HepG2 (cell line): ENCODE measurements around the gene GTPBP6. TPM values are rescaled to one million over a fixed set of nuclear protein-coding genes. Genes with fewer than 3 reads are reported as not detected.

Experiments
- AGO2 ChIP-seq: fragments of 200-400 bp; formaldehyde crosslinking; optimal IDR thresholded peaks from 2 replicates; pipeline ENCODE3; 2017; ENCODE audit warnings: mild to moderate bottlenecking, low read depth, low read length, moderate library complexity
- EED ChIP-seq: sonication (generic); formaldehyde crosslinking; IDR thresholded peaks from 2 replicates; pipeline ENCODE4 v1.5.0; 2020; ENCODE audit warnings: mild to moderate bottlenecking, missing genetic modification reagents
- ISL2 ChIP-seq: sonication (generic); formaldehyde crosslinking; IDR thresholded peaks from 2 replicates; pipeline ENCODE4 v1.5.0; 2020; ENCODE audit warnings: missing genetic modification reagents
- TEAD3 ChIP-seq: optimal IDR thresholded peaks from 2 replicates; pipeline ENCODE3; 2016; ENCODE audit warnings: borderline replicate concordance
- ZNF607 ChIP-seq: sonication (generic); formaldehyde crosslinking; IDR thresholded peaks from 2 replicates; pipeline ENCODE4 v1.5.1; 2020; ENCODE audit warnings: missing genetic modification reagents, mild to moderate bottlenecking, borderline replicate concordance
- polyA plus RNA-seq, 8 experiments: library from polyadenylated mRNA; depleted of rRNA in 3 of 8; stranded (reverse) in 7 of 8; unstranded in 1 of 8; fragments of >200 nt; fragmentation: Illumina TruSeq in 4 of 8; extraction: Trizol in 4 of 8; gene quantifications; 2 replicates each; pipeline versions ENCODE4 v1.2.1 to v1.2.3, GENCODE V29; 2011 to 2016; ENCODE audit warnings: low read depth in 4 of 8, missing spikeins in 1 of 8, mixed read lengths in 1 of 8; ENCODE audit not compliant: insufficient read depth in 1 of 8
- total RNA-seq, 5 experiments: library from RNA; depleted of rRNA; stranded (reverse); fragments of >200 nt; fragmentation: Illumina TruSeq; extraction: Trizol; gene quantifications; 2 replicates each; pipeline ENCODE4 v1.2.3, GENCODE V29; 2016; ENCODE audit warnings: low read depth in 1 of 5
- TF ChIP-seq, protein P1 (sequence below): sonication (generic); formaldehyde crosslinking; IDR thresholded peaks from 2 replicates; pipeline ENCODE4 v1.5.1; 2020; ENCODE audit warnings: mild to moderate bottlenecking, missing genetic modification reagents, moderate library complexity
- TF ChIP-seq, protein P2 (sequence below): sonication (generic); formaldehyde crosslinking; IDR thresholded peaks from 2 replicates; pipeline ENCODE4 v1.5.1; 2020; ENCODE audit warnings: missing genetic modification reagents, mild to moderate bottlenecking, borderline replicate concordance
- TF ChIP-seq, protein P3 (sequence below): sonication (generic); formaldehyde crosslinking; IDR thresholded peaks from 2 replicates; pipeline ENCODE4 v1.4.0; 2020; ENCODE audit warnings: missing genetic modification reagents, borderline replicate concordance

The GTPBP6 gene
- total and polyA plus RNA-seq, 2 of the 13 experiments (the other 11 are each of a cell fraction or from before 2014, with no cell fraction given): 20.2 to 39.6 TPM

DNA sequence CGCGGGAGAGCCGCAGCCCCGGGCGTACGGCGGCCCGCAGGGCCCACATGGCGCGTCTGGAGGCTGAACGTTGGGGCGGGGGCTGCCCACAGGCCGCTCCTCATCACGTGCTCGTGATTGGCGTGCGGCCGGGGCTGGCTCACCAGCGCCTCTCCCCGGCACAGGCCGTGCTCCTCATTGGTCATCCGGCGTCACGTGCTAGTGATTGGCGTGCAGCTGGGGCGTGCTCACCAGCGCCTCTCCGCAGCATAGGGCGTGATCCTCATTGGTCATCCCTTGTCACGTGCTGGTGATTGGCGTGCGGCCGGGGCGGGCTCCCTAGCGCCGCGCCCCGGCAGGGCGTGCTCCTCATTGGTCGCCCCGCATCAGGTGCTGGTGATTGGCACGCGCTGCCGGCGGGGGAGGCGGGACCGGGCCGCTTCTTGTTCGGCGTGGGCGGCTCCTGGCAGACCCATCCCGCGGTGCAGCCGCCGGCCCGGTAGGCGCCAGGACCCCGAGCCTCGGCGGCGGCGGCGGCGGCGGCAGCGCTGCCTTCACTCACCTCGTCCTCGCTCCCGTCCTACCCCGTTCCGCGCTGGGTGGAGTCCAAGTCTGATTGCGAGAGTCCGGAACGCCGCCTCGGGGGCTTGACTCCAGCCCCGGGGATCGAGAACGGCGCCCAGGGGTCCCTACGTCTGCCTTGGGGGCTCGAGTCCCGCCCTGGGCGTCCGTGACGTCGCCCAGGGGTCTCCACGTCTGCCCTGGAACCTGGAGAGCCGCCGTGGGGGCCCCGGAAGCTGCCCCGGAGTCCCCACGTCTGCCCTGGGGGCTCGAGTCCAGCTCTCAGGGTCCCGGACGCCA is at the start of gene GTPBP6 (continued):
- TF ChIP-seq, protein P1, sequence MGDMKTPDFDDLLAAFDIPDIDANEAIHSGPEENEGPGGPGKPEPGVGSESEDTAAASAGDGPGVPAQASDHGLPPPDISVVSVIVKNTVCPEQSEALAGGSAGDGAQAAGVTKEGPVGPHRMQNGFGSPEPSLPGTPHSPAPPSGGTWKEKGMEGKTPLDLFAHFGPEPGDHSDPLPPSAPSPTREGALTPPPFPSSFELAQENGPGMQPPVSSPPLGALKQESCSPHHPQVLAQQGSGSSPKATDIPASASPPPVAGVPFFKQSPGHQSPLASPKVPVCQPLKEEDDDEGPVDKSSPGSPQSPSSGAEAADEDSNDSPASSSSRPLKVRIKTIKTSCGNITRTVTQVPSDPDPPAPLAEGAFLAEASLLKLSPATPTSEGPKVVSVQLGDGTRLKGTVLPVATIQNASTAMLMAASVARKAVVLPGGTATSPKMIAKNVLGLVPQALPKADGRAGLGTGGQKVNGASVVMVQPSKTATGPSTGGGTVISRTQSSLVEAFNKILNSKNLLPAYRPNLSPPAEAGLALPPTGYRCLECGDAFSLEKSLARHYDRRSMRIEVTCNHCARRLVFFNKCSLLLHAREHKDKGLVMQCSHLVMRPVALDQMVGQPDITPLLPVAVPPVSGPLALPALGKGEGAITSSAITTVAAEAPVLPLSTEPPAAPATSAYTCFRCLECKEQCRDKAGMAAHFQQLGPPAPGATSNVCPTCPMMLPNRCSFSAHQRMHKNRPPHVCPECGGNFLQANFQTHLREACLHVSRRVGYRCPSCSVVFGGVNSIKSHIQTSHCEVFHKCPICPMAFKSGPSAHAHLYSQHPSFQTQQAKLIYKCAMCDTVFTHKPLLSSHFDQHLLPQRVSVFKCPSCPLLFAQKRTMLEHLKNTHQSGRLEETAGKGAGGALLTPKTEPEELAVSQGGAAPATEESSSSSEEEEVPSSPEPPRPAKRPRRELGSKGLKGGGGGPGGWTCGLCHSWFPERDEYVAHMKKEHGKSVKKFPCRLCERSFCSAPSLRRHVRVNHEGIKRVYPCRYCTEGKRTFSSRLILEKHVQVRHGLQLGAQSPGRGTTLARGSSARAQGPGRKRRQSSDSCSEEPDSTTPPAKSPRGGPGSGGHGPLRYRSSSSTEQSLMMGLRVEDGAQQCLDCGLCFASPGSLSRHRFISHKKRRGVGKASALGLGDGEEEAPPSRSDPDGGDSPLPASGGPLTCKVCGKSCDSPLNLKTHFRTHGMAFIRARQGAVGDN (CRISPR knock-in tag): peak; percentile 78
- TF ChIP-seq AGO2: peak; percentile 68
- no peak; the same call in 1 of the 2 replicates for TF ChIP-seq EED (CRISPR knock-in tag)
- TF ChIP-seq ISL2 (CRISPR knock-in tag): no peak
- peak; percentile 8 for TF ChIP-seq TEAD3 (CRISPR knock-in tag)
- TF ChIP-seq, protein P2, sequence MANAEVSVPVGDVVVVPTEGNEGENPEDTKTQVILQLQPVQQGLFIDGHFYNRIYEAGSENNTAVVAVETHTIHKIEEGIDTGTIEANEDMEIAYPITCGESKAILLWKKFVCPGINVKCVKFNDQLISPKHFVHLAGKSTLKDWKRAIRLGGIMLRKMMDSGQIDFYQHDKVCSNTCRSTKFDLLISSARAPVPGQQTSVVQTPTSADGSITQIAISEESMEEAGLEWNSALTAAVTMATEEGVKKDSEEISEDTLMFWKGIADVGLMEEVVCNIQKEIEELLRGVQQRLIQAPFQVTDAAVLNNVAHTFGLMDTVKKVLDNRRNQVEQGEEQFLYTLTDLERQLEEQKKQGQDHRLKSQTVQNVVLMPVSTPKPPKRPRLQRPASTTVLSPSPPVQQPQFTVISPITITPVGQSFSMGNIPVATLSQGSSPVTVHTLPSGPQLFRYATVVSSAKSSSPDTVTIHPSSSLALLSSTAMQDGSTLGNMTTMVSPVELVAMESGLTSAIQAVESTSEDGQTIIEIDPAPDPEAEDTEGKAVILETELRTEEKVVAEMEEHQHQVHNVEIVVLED (CRISPR knock-in tag): peak; percentile 87
- TF ChIP-seq, protein P3, sequence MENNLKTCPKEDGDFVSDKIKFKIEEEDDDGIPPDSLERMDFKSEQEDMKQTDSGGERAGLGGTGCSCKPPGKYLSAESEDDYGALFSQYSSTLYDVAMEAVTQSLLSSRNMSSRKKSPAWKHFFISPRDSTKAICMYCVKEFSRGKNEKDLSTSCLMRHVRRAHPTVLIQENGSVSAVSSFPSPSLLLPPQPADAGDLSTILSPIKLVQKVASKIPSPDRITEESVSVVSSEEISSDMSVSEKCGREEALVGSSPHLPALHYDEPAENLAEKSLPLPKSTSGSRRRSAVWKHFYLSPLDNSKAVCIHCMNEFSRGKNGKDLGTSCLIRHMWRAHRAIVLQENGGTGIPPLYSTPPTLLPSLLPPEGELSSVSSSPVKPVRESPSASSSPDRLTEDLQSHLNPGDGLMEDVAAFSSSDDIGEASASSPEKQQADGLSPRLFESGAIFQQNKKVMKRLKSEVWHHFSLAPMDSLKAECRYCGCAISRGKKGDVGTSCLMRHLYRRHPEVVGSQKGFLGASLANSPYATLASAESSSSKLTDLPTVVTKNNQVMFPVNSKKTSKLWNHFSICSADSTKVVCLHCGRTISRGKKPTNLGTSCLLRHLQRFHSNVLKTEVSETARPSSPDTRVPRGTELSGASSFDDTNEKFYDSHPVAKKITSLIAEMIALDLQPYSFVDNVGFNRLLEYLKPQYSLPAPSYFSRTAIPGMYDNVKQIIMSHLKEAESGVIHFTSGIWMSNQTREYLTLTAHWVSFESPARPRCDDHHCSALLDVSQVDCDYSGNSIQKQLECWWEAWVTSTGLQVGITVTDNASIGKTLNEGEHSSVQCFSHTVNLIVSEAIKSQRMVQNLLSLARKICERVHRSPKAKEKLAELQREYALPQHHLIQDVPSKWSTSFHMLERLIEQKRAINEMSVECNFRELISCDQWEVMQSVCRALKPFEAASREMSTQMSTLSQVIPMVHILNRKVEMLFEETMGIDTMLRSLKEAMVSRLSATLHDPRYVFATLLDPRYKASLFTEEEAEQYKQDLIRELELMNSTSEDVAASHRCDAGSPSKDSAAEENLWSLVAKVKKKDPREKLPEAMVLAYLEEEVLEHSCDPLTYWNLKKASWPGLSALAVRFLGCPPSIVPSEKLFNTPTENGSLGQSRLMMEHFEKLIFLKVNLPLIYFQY (CRISPR knock-in tag): peak; percentile 5
- peak; percentile 32; the same call in 1 of the 2 replicates for TF ChIP-seq ZNF607 (CRISPR knock-in tag)
